Hematopoietic multipotent progenitor cell treated with erythropoietin and hydrocortisone succinate and interleukin-3 and kit ligand, for 17 days (in vitro differentiated cells): ENCODE data around the gene CRB3.
"Not testable (repeated sequence)": the region's sequence is repeated elsewhere in the genome, so short reads cannot be mapped to it uniquely, and the experiment has no call there.

Source experiments
- DNase-seq: peaks from one replicate; pipeline ENCODE4 v3.0.0-alpha.2; 2015; ENCODE audit warnings: low spot score

CRB3 gene

GRCh38 chr19:6491802-6492592 lies 27.9 kb downstream of the CRB3 start:
- DNase-seq = no peak

DNA sequence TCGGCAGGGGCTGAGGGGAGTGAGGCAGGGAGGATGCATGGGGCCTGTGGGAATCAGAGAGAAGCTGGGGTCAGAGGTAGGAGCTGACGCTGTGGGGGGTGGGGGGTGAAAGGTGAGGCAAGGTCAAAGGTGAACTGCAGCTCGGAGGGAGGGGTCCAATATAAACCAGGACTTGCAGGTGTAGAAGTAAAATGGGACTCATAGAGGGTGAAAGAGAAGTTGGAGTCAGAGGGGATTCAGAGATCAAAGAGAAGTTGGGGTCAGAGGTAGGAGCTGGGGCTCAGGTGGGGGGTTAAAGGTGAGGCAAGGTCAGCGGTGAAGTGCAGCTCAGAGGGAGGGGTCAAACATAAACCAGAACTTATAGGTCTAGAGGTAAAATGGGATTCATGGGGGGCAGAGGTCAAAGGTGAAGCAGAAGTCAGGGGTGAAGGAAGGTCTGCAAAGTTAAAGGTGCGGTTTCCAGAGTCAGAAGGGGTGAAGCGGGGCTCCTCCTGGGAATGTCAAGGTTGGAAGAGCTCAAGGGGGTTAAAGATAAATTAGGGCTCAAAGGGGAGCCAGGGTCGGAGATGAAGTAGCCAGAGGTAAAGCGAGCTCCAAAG lies 30.5 kb downstream of the CRB3 start:
- DNase-seq = no peak

DNA sequence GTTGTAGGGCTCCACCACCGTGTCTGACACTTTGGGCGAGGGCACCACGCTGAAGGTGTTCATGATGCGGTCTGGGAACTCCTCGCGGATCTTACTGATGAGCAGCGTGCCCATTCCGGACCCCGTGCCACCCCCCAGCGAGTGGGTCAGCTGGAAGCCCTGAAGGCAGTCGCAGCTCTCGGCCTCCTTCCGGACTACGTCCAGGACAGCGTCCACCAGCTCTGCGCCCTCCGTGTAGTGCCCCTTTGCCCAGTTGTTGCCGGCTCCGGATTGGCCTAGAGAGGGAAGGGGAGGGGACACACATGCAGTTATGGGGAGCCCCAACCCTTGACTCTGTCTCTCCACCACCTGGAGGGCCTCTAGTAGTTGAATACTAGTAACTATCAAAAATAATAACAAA lies 31.9 kb downstream of the CRB3 start:
- no peak for DNase-seq

DNA sequence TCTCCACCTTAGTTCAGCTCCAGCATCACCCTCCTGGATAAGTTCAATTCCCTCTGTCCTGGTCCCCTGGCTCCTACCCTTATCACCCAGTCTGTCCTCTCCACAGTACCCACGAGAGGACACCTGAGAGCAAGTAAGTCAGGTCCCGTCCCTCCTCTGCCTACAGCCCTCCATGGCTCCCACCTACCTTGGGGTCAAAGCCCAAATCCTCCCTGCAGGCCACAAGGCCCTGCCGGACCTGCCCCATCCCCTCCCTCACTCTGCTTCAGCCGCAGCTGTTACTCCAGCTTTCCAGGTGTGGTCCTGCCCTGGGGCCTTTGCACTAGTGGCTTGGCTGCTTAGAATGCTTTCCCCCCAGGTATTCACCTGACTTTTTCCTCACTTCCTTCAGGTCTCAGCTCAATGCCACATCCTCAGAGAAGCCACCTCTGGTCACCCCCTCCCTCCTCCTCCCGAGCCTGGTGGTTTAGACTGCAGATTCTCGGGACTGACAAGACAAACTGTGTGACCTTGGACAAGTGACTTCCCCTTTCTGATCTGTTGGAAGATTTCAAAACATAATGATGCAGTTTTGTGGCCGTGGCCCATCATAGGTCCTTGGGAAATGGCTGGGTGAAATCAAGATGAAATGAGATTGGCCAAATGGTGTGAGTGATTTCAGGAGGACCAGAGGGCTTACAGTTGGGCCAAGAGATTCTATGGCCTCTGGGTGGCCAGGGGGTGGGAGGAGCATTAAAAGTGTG lies 34.4 kb downstream of the CRB3 start:
- no peak for DNase-seq

- no peak for DNase-seq
Measured at GRCh38 chr19:6499052-6499790, 35.1 kb downstream of the CRB3 start.

GRCh38 chr19:6500837-6501739 lies 37.0 kb downstream of the CRB3 start:
- no peak for DNase-seq

GRCh38 chr19:6501740-6502648 lies 37.9 kb downstream of the CRB3 start, which contains the start of gene TUBB4A:
Gene TUBB4A, minus strand, starts transcription at chr19:6502309. Its CDS starts 97 bp downstream, at chr19:6502212.
- no peak for DNase-seq

DNA sequence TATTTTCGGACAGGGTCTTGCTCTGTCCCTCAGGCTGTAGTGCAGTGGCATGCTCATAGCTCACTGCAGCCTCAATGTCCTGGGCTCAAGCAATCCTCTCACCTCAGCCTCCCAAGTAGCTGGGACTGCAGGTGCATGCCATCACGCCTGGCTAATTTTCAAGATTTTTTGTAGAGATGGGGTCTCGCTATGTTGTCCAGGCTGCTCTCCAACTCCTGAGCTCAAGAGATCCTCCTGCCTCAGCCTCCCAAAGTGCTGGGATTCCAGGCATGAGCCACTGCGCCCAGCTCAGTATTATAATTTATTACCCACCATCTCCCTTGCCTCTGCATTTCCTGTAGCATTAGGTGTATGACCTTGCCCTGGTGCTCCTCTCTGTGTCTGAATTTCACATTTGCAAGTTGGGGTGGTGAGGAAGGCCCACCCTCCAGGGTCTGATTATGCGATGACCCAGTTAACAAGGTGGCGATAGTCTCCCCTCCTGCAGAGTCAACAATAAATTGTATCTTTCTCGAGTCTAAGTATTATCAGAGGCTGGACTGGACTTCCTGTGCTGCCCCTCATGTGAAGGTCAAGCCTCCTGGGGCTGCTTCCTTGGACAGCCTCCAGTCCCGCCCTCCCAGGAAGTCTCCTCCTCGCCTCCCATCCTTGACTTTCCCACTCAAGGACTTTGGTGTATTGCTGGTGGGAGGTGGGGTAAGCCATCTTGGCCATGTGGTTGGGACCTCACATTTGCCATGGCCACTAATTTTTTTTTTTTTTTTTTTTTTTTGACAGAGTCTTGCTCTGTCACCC lies 39.5 kb downstream of the CRB3 start:
- DNase-seq = no peak

- not testable (repeated sequence) for DNase-seq
Measured at GRCh38 chr19:6508028-6508771, 44.1 kb downstream of the CRB3 start.

DNA sequence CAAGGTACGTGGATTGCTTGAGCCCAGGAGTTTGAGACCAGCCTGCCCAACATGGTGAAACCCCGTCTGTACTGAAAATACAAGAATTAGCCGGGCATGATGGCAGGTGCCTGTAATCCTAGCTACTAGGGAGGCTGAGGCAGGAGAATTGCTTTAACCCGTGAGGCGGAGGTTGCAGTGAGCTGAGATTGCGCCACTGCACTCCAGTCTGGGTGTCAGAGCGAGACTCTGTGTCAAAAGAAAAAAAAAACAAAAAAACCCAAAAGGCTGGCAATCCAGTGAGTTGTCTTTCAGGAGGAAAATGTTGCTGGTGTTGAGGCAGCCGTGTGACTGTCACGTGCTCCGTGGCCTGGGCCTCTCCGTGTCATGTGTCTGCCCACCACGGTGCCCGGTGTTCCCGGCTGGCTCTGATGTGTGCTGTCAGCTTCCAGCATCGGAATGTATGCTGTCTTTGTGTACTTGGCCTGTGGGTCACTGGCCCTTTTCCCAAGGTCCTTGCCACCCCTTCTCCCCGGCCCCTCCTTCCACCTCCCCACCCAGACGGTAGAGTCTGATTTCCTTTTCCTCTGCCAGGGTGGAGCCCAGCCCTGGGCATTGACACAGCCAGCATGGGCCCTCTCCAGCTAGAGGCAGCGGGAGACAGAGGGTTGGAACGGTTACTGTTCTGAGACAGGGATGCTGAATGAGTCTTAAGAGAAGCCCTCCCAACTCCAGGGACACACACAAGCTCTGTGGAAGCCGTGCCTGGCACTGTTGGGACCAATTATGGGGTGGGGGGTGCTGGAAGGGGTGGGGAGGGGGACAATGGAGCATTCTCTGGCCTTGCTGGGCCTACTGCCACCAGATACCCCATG lies 45.3 kb downstream of the CRB3 start:
- no peak for DNase-seq

- no peak for DNase-seq
Measured at GRCh38 chr19:6510618-6511017, 46.5 kb downstream of the CRB3 start.

GRCh38 chr19:6514089-6514488 lies 50.0 kb downstream of the CRB3 start:
- DNase-seq = no peak

GRCh38 chr19:6514926-6515544 lies 51.0 kb downstream of the CRB3 start:
- no peak for DNase-seq

- peak; percentile 84 for DNase-seq
Measured at GRCh38 chr19:6516018-6516658, 52.1 kb downstream of the CRB3 start.
